ENCODE data around the gene DTNB. TPM values are rescaled to one million over a fixed set of nuclear protein-coding genes. Genes with fewer than 3 reads are reported as not detected.
"Not testable (repeated sequence)": the region's sequence is repeated elsewhere in the genome, so short reads cannot be mapped to it uniquely, and the experiment has no call there.

Gene DTNB
- total and polyA plus RNA-seq, 2 experiments from 2014 or later = 10.3 to 13.9 TPM

DNA sequence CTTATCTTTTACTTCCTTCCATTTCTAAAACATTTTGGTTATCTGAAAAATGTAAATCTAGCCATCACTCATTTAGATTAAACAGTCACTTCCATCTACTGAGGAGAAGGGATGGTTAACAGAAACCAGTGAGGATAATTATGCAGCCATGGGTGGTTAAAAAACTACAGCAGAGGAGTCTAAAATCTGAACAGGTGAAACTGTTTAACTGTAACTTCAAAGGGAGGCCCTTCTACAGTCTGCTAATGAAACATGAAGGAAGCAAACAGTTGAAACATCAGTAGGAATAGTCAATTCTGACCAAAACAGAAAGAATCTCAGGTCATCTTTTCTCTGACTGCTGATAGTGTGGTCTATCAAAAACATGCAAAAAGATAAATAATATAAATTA, 71.0 kb downstream of the DTNB start:
- Histone ChIP-seq H3K27me3 (no peaks in the 10 kb centered on the region), H3K9me2 (replicated peaks; ENCODE audit: insufficient read depth) (no peaks in the 10 kb centered on the region), H3K79me2 (no peaks in the 10 kb centered on the region), H4K20me1 (ENCODE audit: insufficient read depth, poor library complexity, severe bottlenecking) (no peaks in the 10 kb centered on the region), H3K4me1 (ENCODE audit: insufficient read depth) (peaks cover 3% of the 10 kb centered on the region), H3K27ac (no peak overlapping the region), H3K9me3 (ENCODE audit: low read depth) (no peaks in the 10 kb centered on the region), H3K36me3 (replicated peaks; ENCODE audit: insufficient read depth, low read depth) (no peaks in the 10 kb centered on the region), H2AFZ (no peak overlapping the region), H3K4me3 (no peak overlapping the region), H3K4me2 (no peak overlapping the region)
- DNase-seq (ENCODE audit: low spot score) = no peak
- TF ChIP-seq EZH2 (IDR thresholded peaks at IDR 0.05; ENCODE audit: borderline replicate concordance) (no peak), EZH2phosphoT487 (IDR thresholded peaks at IDR 0.05; ENCODE audit: low read depth, severe bottlenecking, unreplicated experiment) (no peak)
- TF ChIP-seq, protein P1, sequence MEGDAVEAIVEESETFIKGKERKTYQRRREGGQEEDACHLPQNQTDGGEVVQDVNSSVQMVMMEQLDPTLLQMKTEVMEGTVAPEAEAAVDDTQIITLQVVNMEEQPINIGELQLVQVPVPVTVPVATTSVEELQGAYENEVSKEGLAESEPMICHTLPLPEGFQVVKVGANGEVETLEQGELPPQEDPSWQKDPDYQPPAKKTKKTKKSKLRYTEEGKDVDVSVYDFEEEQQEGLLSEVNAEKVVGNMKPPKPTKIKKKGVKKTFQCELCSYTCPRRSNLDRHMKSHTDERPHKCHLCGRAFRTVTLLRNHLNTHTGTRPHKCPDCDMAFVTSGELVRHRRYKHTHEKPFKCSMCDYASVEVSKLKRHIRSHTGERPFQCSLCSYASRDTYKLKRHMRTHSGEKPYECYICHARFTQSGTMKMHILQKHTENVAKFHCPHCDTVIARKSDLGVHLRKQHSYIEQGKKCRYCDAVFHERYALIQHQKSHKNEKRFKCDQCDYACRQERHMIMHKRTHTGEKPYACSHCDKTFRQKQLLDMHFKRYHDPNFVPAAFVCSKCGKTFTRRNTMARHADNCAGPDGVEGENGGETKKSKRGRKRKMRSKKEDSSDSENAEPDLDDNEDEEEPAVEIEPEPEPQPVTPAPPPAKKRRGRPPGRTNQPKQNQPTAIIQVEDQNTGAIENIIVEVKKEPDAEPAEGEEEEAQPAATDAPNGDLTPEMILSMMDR (IDR thresholded peaks at IDR 0.05; ENCODE audit: poor library complexity) = no peak

DNA sequence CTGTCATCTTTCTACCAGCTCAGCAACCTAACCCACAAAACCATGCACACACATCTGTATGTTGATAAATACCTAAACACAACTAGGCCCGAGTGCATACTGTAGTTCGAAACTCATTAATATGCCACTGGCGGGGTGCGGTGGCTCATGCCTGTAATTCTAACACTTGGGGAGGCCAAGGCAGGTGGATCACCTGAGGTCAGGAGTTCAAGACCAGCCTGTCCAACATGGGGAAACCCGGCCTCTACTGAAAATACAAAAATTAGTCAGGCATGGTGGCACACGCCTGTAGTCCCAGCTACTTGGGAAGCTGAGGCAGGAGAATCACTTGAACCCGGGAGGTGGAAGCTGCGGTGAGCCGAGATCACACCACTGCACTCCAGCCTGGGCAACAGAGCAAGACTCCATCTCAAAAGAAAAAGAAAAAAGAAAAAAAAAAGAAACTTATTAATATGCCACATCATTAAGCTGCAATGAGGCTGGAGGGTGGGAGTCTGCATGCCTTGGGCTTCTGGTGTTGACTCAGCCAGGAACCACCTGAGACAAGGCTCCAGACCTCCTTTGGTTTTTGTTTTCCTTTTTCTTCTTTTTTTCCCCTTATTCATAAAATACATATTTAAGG, 71.6 kb downstream of the DTNB start:
- H2AFZ ChIP-seq; H3K79me2 ChIP-seq; H3K9me2 ChIP-seq (replicated peaks; ENCODE audit: insufficient read depth); H3K27me3 ChIP-seq; H3K4me1 ChIP-seq (ENCODE audit: insufficient read depth); H3K4me3 ChIP-seq; H3K9me3 ChIP-seq (ENCODE audit: low read depth); H3K4me2 ChIP-seq; H4K20me1 ChIP-seq (ENCODE audit: insufficient read depth, poor library complexity, severe bottlenecking); H3K36me3 ChIP-seq (replicated peaks; ENCODE audit: insufficient read depth, low read depth); DNase-seq (ENCODE audit: low spot score); H3K27ac ChIP-seq: not testable (repeated sequence)
- WGBS (ENCODE audit: low lambda C conversion rate, missing lambda C conversion rate) = 80% methylated on average over 9 of the region's 9 CpGs

DNA sequence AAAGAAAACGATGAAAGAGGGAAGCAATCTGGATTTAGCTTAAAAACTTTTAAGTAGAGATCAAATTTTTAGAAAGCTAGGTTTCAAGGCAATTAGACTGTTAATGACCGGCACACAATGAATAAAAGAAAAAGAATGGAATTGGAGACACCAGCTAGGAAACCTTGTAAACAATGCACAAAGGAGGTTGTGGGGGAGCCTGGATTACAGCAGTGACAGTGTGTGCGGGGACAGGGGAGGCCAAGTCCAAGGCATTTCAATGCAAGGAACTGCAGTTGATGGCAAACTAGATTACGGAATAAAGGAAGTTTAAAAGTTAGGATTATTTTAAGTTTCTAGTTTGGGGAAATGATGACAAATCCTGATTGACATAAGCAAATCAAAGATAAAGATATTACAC, 74.5 kb downstream of the DTNB start:
- Histone ChIP-seq H3K27ac (no peak overlapping the region), H3K4me2 (no peak overlapping the region), H3K9me2 (replicated peaks; ENCODE audit: insufficient read depth) (no peaks in the 10 kb centered on the region), H3K36me3 (replicated peaks; ENCODE audit: insufficient read depth, low read depth) (no peaks in the 10 kb centered on the region), H2AFZ (no peak overlapping the region), H3K4me1 (ENCODE audit: insufficient read depth) (no peaks in the 10 kb centered on the region), H3K4me3 (no peak overlapping the region), H3K79me2 (no peaks in the 10 kb centered on the region), H3K9me3 (ENCODE audit: low read depth) (no peaks in the 10 kb centered on the region), H3K27me3 (no peaks in the 10 kb centered on the region), H4K20me1 (ENCODE audit: insufficient read depth, poor library complexity, severe bottlenecking) (no peaks in the 10 kb centered on the region)
- 89% methylated on average over 4 of the region's 4 CpGs for WGBS (ENCODE audit: low lambda C conversion rate, missing lambda C conversion rate)
- TF ChIP-seq, protein P1 (IDR thresholded peaks at IDR 0.05; ENCODE audit: poor library complexity) = no peak
- TF ChIP-seq EZH2 (IDR thresholded peaks at IDR 0.05; ENCODE audit: borderline replicate concordance) = no peak
- TF ChIP-seq EZH2phosphoT487 (IDR thresholded peaks at IDR 0.05; ENCODE audit: low read depth, severe bottlenecking, unreplicated experiment) = no peak
- DNase-seq (ENCODE audit: low spot score) = no peak

DNA sequence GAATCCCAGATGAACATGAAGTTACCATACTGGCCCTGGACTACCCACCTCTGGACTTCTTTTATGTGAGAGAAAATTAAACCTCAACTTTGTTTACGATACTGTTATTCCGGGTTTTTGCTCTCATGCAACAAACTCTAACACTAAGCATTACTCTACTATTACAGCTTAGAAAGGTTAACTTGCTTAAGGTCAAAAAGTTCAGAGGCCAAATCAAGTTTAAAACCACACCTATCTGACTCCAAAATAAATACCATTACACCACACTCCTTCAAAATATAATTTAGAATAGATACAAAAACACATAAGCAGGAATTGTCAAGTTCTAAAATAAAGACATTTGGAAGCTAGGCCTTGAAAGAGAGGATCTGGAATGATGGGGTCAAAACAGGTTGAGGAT, 75.0 kb downstream of the DTNB start:
- no peak for DNase-seq (ENCODE audit: low spot score)
- Histone ChIP-seq H3K36me3 (replicated peaks; ENCODE audit: insufficient read depth, low read depth) (no peaks in the 10 kb centered on the region), H3K4me2 (no peak overlapping the region), H3K27me3 (no peaks in the 10 kb centered on the region), H2AFZ (no peak overlapping the region), H3K4me1 (ENCODE audit: insufficient read depth) (no peaks in the 10 kb centered on the region), H3K4me3 (no peak overlapping the region), H4K20me1 (ENCODE audit: insufficient read depth, poor library complexity, severe bottlenecking) (no peaks in the 10 kb centered on the region), H3K79me2 (no peaks in the 10 kb centered on the region), H3K27ac (no peak overlapping the region), H3K9me2 (replicated peaks; ENCODE audit: insufficient read depth) (no peaks in the 10 kb centered on the region), H3K9me3 (ENCODE audit: low read depth) (no peaks in the 10 kb centered on the region)
- WGBS (ENCODE audit: low lambda C conversion rate, missing lambda C conversion rate) = 96% methylated on average over 2 of the region's 2 CpGs
- no peak for TF ChIP-seq EZH2 (IDR thresholded peaks at IDR 0.05; ENCODE audit: borderline replicate concordance)
- TF ChIP-seq EZH2phosphoT487 (IDR thresholded peaks at IDR 0.05; ENCODE audit: low read depth, severe bottlenecking, unreplicated experiment) = no peak
- TF ChIP-seq, protein P1 (IDR thresholded peaks at IDR 0.05; ENCODE audit: poor library complexity) = no peak
